ENCODE measurements around the gene CDC42EP3.

DNA sequence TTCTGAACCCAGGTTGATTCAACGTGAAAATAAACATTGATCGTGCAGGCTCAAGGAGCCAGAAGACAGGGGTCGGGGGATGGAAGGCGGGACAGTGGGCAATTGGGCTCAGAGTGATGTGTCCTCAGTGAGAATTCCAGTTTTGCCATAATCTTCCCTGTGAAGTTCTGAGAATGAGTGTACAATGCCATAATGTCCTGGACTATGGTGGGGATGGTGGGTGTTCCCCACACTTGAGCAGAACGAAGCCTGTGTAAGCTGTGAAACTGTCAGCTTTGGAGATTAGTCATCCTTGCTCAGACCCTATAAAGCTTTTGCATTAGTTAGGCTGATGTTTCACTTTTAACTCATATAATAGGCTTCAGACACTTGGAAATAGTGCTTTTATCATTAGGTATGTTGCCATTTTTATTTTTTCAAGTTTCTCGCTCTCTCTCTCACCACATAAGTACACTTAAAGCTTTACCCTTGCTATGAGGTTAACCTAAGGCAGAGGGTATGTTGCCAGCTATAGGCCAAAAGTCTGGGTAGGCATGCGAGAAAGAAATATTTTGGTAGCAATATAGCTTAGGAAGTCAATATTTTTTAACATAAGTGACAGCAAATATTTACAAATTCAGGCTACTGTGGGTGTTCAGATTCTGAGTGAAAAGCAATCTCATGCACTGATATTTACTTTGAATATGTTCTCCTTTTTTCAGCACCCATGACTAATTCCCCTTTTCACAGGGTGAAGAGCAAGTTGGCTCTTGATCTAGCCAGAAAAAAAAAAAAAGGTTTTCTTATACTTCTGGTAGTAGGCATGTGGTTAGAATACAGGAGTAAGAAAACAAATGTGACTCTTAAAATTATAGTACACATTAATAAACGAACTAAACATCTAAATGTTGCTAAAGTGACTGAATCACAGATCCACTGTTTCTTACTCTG is 47.2 kb downstream of the CDC42EP3 start:
- TF ChIP-seq, protein P1, sequence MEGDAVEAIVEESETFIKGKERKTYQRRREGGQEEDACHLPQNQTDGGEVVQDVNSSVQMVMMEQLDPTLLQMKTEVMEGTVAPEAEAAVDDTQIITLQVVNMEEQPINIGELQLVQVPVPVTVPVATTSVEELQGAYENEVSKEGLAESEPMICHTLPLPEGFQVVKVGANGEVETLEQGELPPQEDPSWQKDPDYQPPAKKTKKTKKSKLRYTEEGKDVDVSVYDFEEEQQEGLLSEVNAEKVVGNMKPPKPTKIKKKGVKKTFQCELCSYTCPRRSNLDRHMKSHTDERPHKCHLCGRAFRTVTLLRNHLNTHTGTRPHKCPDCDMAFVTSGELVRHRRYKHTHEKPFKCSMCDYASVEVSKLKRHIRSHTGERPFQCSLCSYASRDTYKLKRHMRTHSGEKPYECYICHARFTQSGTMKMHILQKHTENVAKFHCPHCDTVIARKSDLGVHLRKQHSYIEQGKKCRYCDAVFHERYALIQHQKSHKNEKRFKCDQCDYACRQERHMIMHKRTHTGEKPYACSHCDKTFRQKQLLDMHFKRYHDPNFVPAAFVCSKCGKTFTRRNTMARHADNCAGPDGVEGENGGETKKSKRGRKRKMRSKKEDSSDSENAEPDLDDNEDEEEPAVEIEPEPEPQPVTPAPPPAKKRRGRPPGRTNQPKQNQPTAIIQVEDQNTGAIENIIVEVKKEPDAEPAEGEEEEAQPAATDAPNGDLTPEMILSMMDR (IDR thresholded peaks at IDR 0.05; ENCODE audit: borderline replicate concordance, extremely low read depth, low read length, poor library complexity, severe bottlenecking) = no peak
- no peak for TF ChIP-seq EZH2 (IDR thresholded peaks at IDR 0.05; ENCODE audit: borderline replicate concordance, low read depth, low read length, severe bottlenecking)

Data from DND-41 (cell line).